Activated CD4-positive, alpha-beta T cell treated with anti-CD3 and anti-CD28 coated beads, Interleukin-2, amount 10 ng/mL, durations not matched to agents 7 days and 5 days (primary cell): ENCODE measurements around the gene DOC2A. TPM values are rescaled to one million over a fixed set of nuclear protein-coding genes. Genes with fewer than 3 reads are reported as not detected.

Experiments used
- CTCF ChIA-PET: fragments of 350-600 bp; sonication (Branson Sonifier 250); formaldehyde crosslinking; loops from one replicate; lab custom pipeline; 2021; ENCODE audit warnings: antibody characterized with exemption; lab: Charles Lee
- POLR2A ChIA-PET: fragments of 350-600 bp; sonication (Branson Sonifier 250); formaldehyde crosslinking; loops from one replicate; lab custom pipeline; 2021; ENCODE audit warnings: antibody characterized with exemption; lab: Charles Lee
- DNase-seq: peaks from one replicate; pipeline ENCODE4 v3.0.0-alpha.2; 2020
- H3K27ac Mint-ChIP-seq: one replicate; pipeline ENCODE4 v1.8.0; 2021; ENCODE audit warnings: mild to moderate bottlenecking, moderate library complexity, mixed read lengths
- H3K27me3 Mint-ChIP-seq: one replicate; pipeline ENCODE4 v1.8.0; 2021; ENCODE audit warnings: mixed read lengths
- H3K36me3 Mint-ChIP-seq: one replicate; pipeline ENCODE4 v1.8.0; 2021; ENCODE audit warnings: low read depth, mixed read lengths
- H3K4me1 Mint-ChIP-seq: one replicate; pipeline ENCODE4 v1.8.0; 2021; ENCODE audit warnings: mixed read lengths
- H3K4me3 Mint-ChIP-seq: one replicate; pipeline ENCODE4 v1.8.0; 2021; ENCODE audit warnings: mild to moderate bottlenecking, moderate library complexity, mixed read lengths
- H3K9me3 Mint-ChIP-seq: one replicate; pipeline ENCODE4 v1.8.0; 2021; ENCODE audit warnings: mixed read lengths
- total RNA-seq, 2 experiments: library from RNA; stranded (reverse); gene quantifications; one replicate each; pipeline ENCODE4 v1.2.3, GENCODE V29; 2021

The DOC2A gene
- total RNA-seq, 2 experiments from 2014 or later, result 0.19 to 0.30 TPM

- no peak for DNase-seq
- Mint-ChIP-seq H3K4me3 (no peak overlapping the region), H3K36me3 (peaks cover 52% of the 10 kb centered on the region), H3K4me1 (no peaks in the 10 kb centered on the region), H3K27me3 (no peaks in the 10 kb centered on the region), H3K27ac (no peak overlapping the region), H3K9me3 (no peaks in the 10 kb centered on the region)
- ChIA-PET POLR2A (no interaction called here), CTCF (interaction anchor here (0.9 to 1.3 kb wide), 3 partner anchors 9 to 11 kb away, joined by 3 to 4 read pairs (median 4); partner anchors contain the start of gene TAOK2)
Observed at GRCh38 chr16:29982560-29983419, 28.0 kb downstream of the DOC2A start.

GRCh38 chr16:29978564-29979270 lies 32.1 kb downstream of the DOC2A start:
- Mint-ChIP-seq H3K27ac (no peak overlapping the region), H3K9me3 (no peaks in the 10 kb centered on the region), H3K27me3 (no peaks in the 10 kb centered on the region), H3K36me3 (peaks cover 33% of the 10 kb centered on the region), H3K4me3 (no peak overlapping the region), H3K4me1 (peaks cover 26% of the 10 kb centered on the region)
- no peak for DNase-seq
- POLR2A ChIA-PET, result no interaction called here
- CTCF ChIA-PET, result interaction anchor here (1.2 to 1.3 kb wide), 2 partner anchors 10 to 17 kb away, joined by 3 to 5 read pairs; partner anchors contain the start of gene TMEM219

- no peak overlapping the region for H3K4me3 Mint-ChIP-seq
- no peak for DNase-seq
- H3K27ac Mint-ChIP-seq, result no peak overlapping the region
- H3K4me1 Mint-ChIP-seq, result peaks cover 31% of the 10 kb centered on the region
- ChIA-PET POLR2A (no interaction called here), CTCF (interaction anchor here (0.8 to 1.3 kb wide), 3 partner anchors 11 to 129 kb away, joined by 3 read pairs; partner anchors contain the start of gene TMEM219)
- H3K36me3 Mint-ChIP-seq, result peaks cover 33% of the 10 kb centered on the region
- H3K9me3 Mint-ChIP-seq, result peaks cover 4% of the 10 kb centered on the region
- no peaks in the 10 kb centered on the region for H3K27me3 Mint-ChIP-seq
Observed at GRCh38 chr16:29978081-29978480, 32.7 kb downstream of the DOC2A start.

GRCh38 chr16:29977063-29977825 lies 33.6 kb downstream of the DOC2A start:
- peaks cover 30% of the 10 kb centered on the region for H3K36me3 Mint-ChIP-seq
- DNase-seq, result no peak
- H3K27me3 Mint-ChIP-seq, result no peaks in the 10 kb centered on the region
- ChIA-PET POLR2A (no interaction called here), CTCF (interaction anchor here (0.8 to 1.3 kb wide), 3 partner anchors 11 to 128 kb away, joined by 3 read pairs; no protein-coding TSS in a partner anchor)
- peaks cover 4% of the 10 kb centered on the region for H3K9me3 Mint-ChIP-seq
- H3K27ac Mint-ChIP-seq, result no peak overlapping the region
- H3K4me3 Mint-ChIP-seq, result no peak overlapping the region
- peaks cover 35% of the 10 kb centered on the region for H3K4me1 Mint-ChIP-seq

GRCh38 chr16:29975811-29976511 lies 34.9 kb downstream of the DOC2A start:
- CTCF ChIA-PET, result interaction anchor here (0.8 to 1.7 kb wide), 4 partner anchors 15 to 191 kb away, joined by 3 to 5 read pairs (median 3); partner anchors contain the start of gene TMEM219
- H3K27me3 Mint-ChIP-seq, result no peaks in the 10 kb centered on the region
- H3K9me3 Mint-ChIP-seq, result peaks cover 4% of the 10 kb centered on the region
- H3K27ac Mint-ChIP-seq, result peak overlapping the region; percentile 47
- no peak for DNase-seq
- peaks cover 35% of the 10 kb centered on the region for H3K4me1 Mint-ChIP-seq
- POLR2A ChIA-PET, result no interaction called here
- peak overlapping the region; percentile 87 for H3K4me3 Mint-ChIP-seq
- peaks cover 31% of the 10 kb centered on the region for H3K36me3 Mint-ChIP-seq

GRCh38 chr16:29975134-29975538 lies 35.7 kb downstream of the DOC2A start:
- Mint-ChIP-seq H3K4me1 (peaks cover 35% of the 10 kb centered on the region), H3K36me3 (peaks cover 25% of the 10 kb centered on the region), H3K27ac (peak overlapping the region; percentile 82), H3K4me3 (peak overlapping the region; percentile 87), H3K27me3 (no peaks in the 10 kb centered on the region), H3K9me3 (peaks cover 4% of the 10 kb centered on the region)
- DNase-seq, result no peak
- ChIA-PET CTCF (interaction anchor here (0.9 to 1.7 kb wide), 6 partner anchors 14 to 190 kb away, joined by 3 to 5 read pairs (median 3); partner anchors contain the start of gene TMEM219), POLR2A (interaction anchor here (0.6 kb wide), 1 partner anchor 29 kb away, joined by 3 read pairs; no protein-coding TSS in a partner anchor)

GRCh38 chr16:29974291-29975133 lies 36.3 kb downstream of the DOC2A start:
- peaks cover 35% of the 10 kb centered on the region for H3K4me1 Mint-ChIP-seq
- ChIA-PET CTCF (interaction anchor here (1.0 to 3.2 kb wide), 9 partner anchors 11 to 283 kb away, joined by 3 to 26 read pairs (median 3); partner anchors contain the start of gene TMEM219), POLR2A (interaction anchor here (0.6 kb wide), 1 partner anchor 29 kb away, joined by 3 read pairs; no protein-coding TSS in a partner anchor)
- H3K27ac Mint-ChIP-seq, result peak overlapping the region; percentile 82
- peak overlapping the region; percentile 87 for H3K4me3 Mint-ChIP-seq
- no peaks in the 10 kb centered on the region for H3K27me3 Mint-ChIP-seq
- H3K36me3 Mint-ChIP-seq, result peaks cover 22% of the 10 kb centered on the region
- peaks cover 4% of the 10 kb centered on the region for H3K9me3 Mint-ChIP-seq
- peak; percentile 26 for DNase-seq

GRCh38 chr16:29973384-29974246 lies 37.2 kb downstream of the DOC2A start, which contains the start of gene TAOK2:
Gene TAOK2 (plus strand): TSS chr16:29973868. CDS start chr16:29977773, 3,905 bp downstream.
- ChIA-PET POLR2A (interaction anchor here (0.9 to 1.0 kb wide), 3 partner anchors 11 to 165 kb away, joined by 3 to 5 read pairs (median 3); partner anchors contain the start of gene TMEM219), CTCF (interaction anchor here (0.7 to 3.2 kb wide), 16 partner anchors 10 to 282 kb away, joined by 3 to 26 read pairs (median 3); partner anchors contain the start of genes ALDOA, HIRIP3 and TMEM219)
- Mint-ChIP-seq H3K4me1 (peaks cover 35% of the 10 kb centered on the region), H3K4me3 (peak within 1 kb of the TSS; percentile 87), H3K36me3 (peaks cover 24% of the 10 kb centered on the region), H3K9me3 (peaks cover 4% of the 10 kb centered on the region), H3K27me3 (no peaks in the 10 kb centered on the region), H3K27ac (peak within 1 kb of the TSS; percentile 92)
- DNase-seq, result peak; percentile 96

GRCh38 chr16:29972992-29973383 lies 37.8 kb downstream of the DOC2A start:
- ChIA-PET POLR2A (interaction anchor here (0.6 to 1.0 kb wide), 4 partner anchors 10 to 165 kb away, joined by 3 to 6 read pairs (median 4); partner anchors contain the start of gene TMEM219), CTCF (interaction anchor here (0.7 to 3.2 kb wide), 18 partner anchors 9 to 282 kb away, joined by 3 to 26 read pairs (median 3); partner anchors contain the start of genes ALDOA, CDIPT, HIRIP3 and TMEM219)
- H3K4me1 Mint-ChIP-seq, result peaks cover 35% of the 10 kb centered on the region
- DNase-seq, result no peak
- H3K27ac Mint-ChIP-seq, result peak overlapping the region; percentile 88
- H3K36me3 Mint-ChIP-seq, result peaks cover 26% of the 10 kb centered on the region
- peak overlapping the region; percentile 87 for H3K4me3 Mint-ChIP-seq
- H3K27me3 Mint-ChIP-seq, result no peaks in the 10 kb centered on the region
- peaks cover 4% of the 10 kb centered on the region for H3K9me3 Mint-ChIP-seq
